K562 (cell line): ENCODE data around the gene ACSS1. TPM values are rescaled to one million over a fixed set of nuclear protein-coding genes. Genes with fewer than 3 reads are reported as not detected.

Experiments
- ARID4B ChIP-seq: sonication (generic); formaldehyde crosslinking; IDR thresholded peaks from 2 replicates; pipeline ENCODE4 v1.8.0; 2022; ENCODE audit warnings: mild to moderate bottlenecking, missing genetic modification reagents
- BRD4 ChIP-seq: fragments of 200-600 bp; sonication (generic); IDR thresholded peaks from 2 replicates; pipeline ENCODE4 v1.6.1; 2017; ENCODE audit warnings: inconsistent platforms
- CHD4 ChIP-seq: fragments of 200-600 bp; sonication (generic); IDR thresholded peaks from 3 replicates; pipeline ENCODE4 v1.6.1; 2012; ENCODE audit warnings: low read depth, mild to moderate bottlenecking, mixed read lengths, low read length, inconsistent platforms; ENCODE audit not compliant: insufficient read depth, insufficient replicate concordance, poor library complexity, severe bottlenecking
- GABPB1 ChIP-seq: sonication (generic); formaldehyde crosslinking; IDR thresholded peaks from 2 replicates; pipeline ENCODE4 v1.8.0; 2022; ENCODE audit warnings: mild to moderate bottlenecking, missing genetic modification reagents
- GATAD2B ChIP-seq: fragments of 450-650 bp; IDR thresholded peaks from 2 replicates; pipeline ENCODE4 v1.6.1; 2017; ENCODE audit warnings: mild to moderate bottlenecking, borderline replicate concordance
- MLLT1 ChIP-seq, 2 experiments: fragments of 450-650 bp; IDR thresholded peaks; 2 replicates each; pipeline ENCODE4 v1.6.1; 2016
- NFE2L1 ChIP-seq: fragments of 450-650 bp; IDR thresholded peaks from 2 replicates; pipeline ENCODE4 v1.6.1; 2016; ENCODE audit warnings: missing genetic modification characterization, low read depth, mild to moderate bottlenecking, missing compliant biosample characterization, moderate library complexity, borderline replicate concordance
- PATZ1 ChIP-seq: fragments of 250-450 bp; sonication (Bioruptor Pico); IDR thresholded peaks from 2 replicates; pipeline ENCODE4 v1.5.0; 2020; ENCODE audit warnings: mild to moderate bottlenecking, borderline replicate concordance
- RFX1 ChIP-seq: fragments of 450-650 bp; IDR thresholded peaks from 2 replicates; pipeline ENCODE4 v1.6.1; 2016; ENCODE audit warnings: mild to moderate bottlenecking, moderate library complexity
- TFE3 ChIP-seq: fragments of 450-650 bp; formaldehyde crosslinking; IDR thresholded peaks from 2 replicates; pipeline ENCODE4 v1.4.0; 2020; ENCODE audit warnings: mild to moderate bottlenecking, mixed read lengths
- TRIM25 ChIP-seq: fragments of 450-650 bp; IDR thresholded peaks from 2 replicates; pipeline ENCODE4 v1.7.0; 2016; ENCODE audit warnings: borderline replicate concordance
- ZNF551 ChIP-seq: fragments of 250-450 bp; sonication (Bioruptor Pico); IDR thresholded peaks from 2 replicates; pipeline ENCODE4 v1.5.0; 2021; ENCODE audit warnings: mild to moderate bottlenecking, moderate library complexity
- ZNF766 ChIP-seq: fragments of 200-800 bp; sonication (Bioruptor generic); conservative IDR thresholded peaks from 2 replicates; pipeline ENCODE4 v1.6.1; 2016; ENCODE audit warnings: missing genetic modification characterization, missing compliant biosample characterization
- polyA plus RNA-seq, 8 experiments: library from polyadenylated mRNA; depleted of rRNA in 4 of 8; stranded (reverse) in 5 of 8; unstranded in 3 of 8; fragments of >200 nt; fragmentation: Nextera tagmentation in 2 of 8; fragmentation: Illumina TruSeq in 1 of 8; extraction: Ambion mirVana in 2 of 8; extraction: Trizol in 1 of 8; gene quantifications; 2 replicates each; pipeline versions ENCODE4 v1.2.1 to v1.2.3, GENCODE V29; 2011 to 2014; ENCODE audit warnings: inconsistent platforms in 1 of 8, missing spikeins in 1 of 8
- total RNA-seq, 7 experiments: library from RNA; depleted of rRNA in 6 of 7; stranded (reverse); fragments of >200 nt in 6 of 7; fragmentation: Illumina TruSeq in 2 of 7; extraction: Trizol in 2 of 7; gene quantifications; 2 replicates each; pipeline versions ENCODE4 v1.2.1 to v1.2.3, GENCODE V29; 2011 to 2021; ENCODE audit warnings: low replicate concordance in 1 of 7

Gene ACSS1
- total and polyA plus RNA-seq, 9 of the 15 experiments (the other 6 are each of a cell fraction or from before 2014, with no cell fraction given) = 0.07 to 2.1 (median 0.27) TPM; not detected in 3

GRCh38 chr20:24992487-24993205 lies 65.3 kb downstream of the ACSS1 start, which contains the start of gene APMAP (continued):
- TF ChIP-seq NFE2L1 (no peak), ZNF551 (CRISPR knock-in tag) (no peak), ZNF766 (CRISPR knock-in tag) (no peak), RFX1 (no peak), ARID4B (CRISPR knock-in tag) (no peak), GATAD2B (no peak), PATZ1 (CRISPR knock-in tag) (no peak), MLLT1 (IDR thresholded peaks at IDR 0.05) (no peak), CHD4 (no peak), GABPB1 (peak; percentile 94), TFE3 (CRISPR knock-in tag) (no peak), TRIM25 (no peak), BRD4 (no peak)
